Panc1 (cell line): ENCODE measurements around the gene FMN2.

Source experiments
- POLR2AphosphoS5 ChIP-seq: IDR thresholded peaks from 2 replicates; pipeline ENCODE4 v1.6.1; 2012; ENCODE audit warnings: mild to moderate bottlenecking, low read depth, low read length, moderate library complexity
- REST ChIP-seq, 2 experiments: IDR thresholded peaks; 2 replicates each; pipeline ENCODE4 v1.6.1; 2011 to 2012; ENCODE audit warnings: low read depth in 2 of 2, control low read depth in 1 of 2, low read length in 1 of 2, mild to moderate bottlenecking in 1 of 2, moderate library complexity in 1 of 2; ENCODE audit not compliant: insufficient read depth in 1 of 2
- SIN3A ChIP-seq: IDR thresholded peaks from 2 replicates; pipeline ENCODE4 v1.6.1; 2012; ENCODE audit warnings: low read depth, mild to moderate bottlenecking, low read length, moderate library complexity, borderline replicate concordance; ENCODE audit not compliant: insufficient read depth
- TCF7L2 ChIP-seq: IDR thresholded peaks from 2 replicates; pipeline ENCODE4 v1.6.1; 2011; ENCODE audit warnings: mild to moderate bottlenecking, low read depth, low read length, inconsistent platforms
- TF ChIP-seq, protein P1 (sequence below): fragments of 450-650 bp; IDR thresholded peaks from 2 replicates; pipeline ENCODE4 v1.5.1; 2017; ENCODE audit warnings: mild to moderate bottlenecking

GRCh38 chr1:240387051-240387450 is 295.4 kb downstream of the FMN2 start:
- no peak for TF ChIP-seq REST (IDR thresholded peaks at IDR 0.05; ENCODE audit: insufficient read depth in 1 of 2, low read depth in 2 of 2, low read length in 1 of 2)
- TF ChIP-seq, protein P1, sequence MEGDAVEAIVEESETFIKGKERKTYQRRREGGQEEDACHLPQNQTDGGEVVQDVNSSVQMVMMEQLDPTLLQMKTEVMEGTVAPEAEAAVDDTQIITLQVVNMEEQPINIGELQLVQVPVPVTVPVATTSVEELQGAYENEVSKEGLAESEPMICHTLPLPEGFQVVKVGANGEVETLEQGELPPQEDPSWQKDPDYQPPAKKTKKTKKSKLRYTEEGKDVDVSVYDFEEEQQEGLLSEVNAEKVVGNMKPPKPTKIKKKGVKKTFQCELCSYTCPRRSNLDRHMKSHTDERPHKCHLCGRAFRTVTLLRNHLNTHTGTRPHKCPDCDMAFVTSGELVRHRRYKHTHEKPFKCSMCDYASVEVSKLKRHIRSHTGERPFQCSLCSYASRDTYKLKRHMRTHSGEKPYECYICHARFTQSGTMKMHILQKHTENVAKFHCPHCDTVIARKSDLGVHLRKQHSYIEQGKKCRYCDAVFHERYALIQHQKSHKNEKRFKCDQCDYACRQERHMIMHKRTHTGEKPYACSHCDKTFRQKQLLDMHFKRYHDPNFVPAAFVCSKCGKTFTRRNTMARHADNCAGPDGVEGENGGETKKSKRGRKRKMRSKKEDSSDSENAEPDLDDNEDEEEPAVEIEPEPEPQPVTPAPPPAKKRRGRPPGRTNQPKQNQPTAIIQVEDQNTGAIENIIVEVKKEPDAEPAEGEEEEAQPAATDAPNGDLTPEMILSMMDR, result no peak
- no peak for TF ChIP-seq POLR2AphosphoS5
- TF ChIP-seq TCF7L2, result no peak
- no peak for TF ChIP-seq SIN3A
